Adipose tissue (tissue), 3 donors: ENCODE data around the gene LRRC51. TPM values are rescaled to one million over a fixed set of nuclear protein-coding genes. Genes with fewer than 3 reads are reported as not detected.

Experiments
- H3K27ac ChIP-seq: one replicate; pipeline ENCODE4 v1.5.1; 2013; ENCODE audit warnings: low read depth, low read length
- WGBS, 3 donors: extraction: QIAGEN DNeasy Blood & Tissue Kit; methylation state at CpG; one replicate each; pipeline ENCODE4 v1.1.7; 2013; 5-methylcytosine and 5-hydroxymethylcytosine counted together
- polyA plus RNA-seq, 3 donors: library from polyadenylated mRNA; stranded (reverse); fragments of 200-250 nt; gene quantifications; one replicate each; pipeline ENCODE4 v1.2.3, GENCODE V29; 2013
- donor health status: healthy with polysubstance abuse.
- donor health status: Bipolar disorder and iron deficiency.
- donor health status: healthy.

The LRRC51 gene
- polyA plus RNA-seq = 1 to 10 TPM; 4.3 to 6.9 (median 6.0) TPM

- no peak within 1 kb of the TSS for H3K27ac ChIP-seq
- 0 to 1% (median 1%) methylated on average over 60 of the region's 60 CpGs for WGBS, 3 donors
Measured at GRCh38 chr11:72080326-72081183, at the start of gene LRRC51, which contains the start of gene NUMA1. Gene LRRC51, plus strand, starts transcription at chr11:72080850. Its CDS starts 8,234 bp downstream, at chr11:72089084. Gene NUMA1, minus strand, starts transcription at chr11:72080542. Its CDS starts 44,599 bp downstream, at chr11:72035943.

GRCh38 chr11:72036687-72037086, 44.0 kb upstream of the LRRC51 start:
- WGBS, 3 donors = 47 to 56% (median 49%) methylated on average over 3 of the region's 3 CpGs

GRCh38 chr11:72037554-72038311, 42.9 kb upstream of the LRRC51 start:
- H3K27ac ChIP-seq = no peak overlapping the region
- WGBS, 3 donors = 32 to 55% (median 39%) methylated on average over 4 of the region's 4 CpGs

More at GRCh38 chr11:72036687-72037086, 44.0 kb upstream of the LRRC51 start:
- no peak overlapping the region for H3K27ac ChIP-seq

- 11 to 23% (median 21%) methylated on average over 2 of the region's 2 CpGs for WGBS, 3 donors
- H3K27ac ChIP-seq = no peak overlapping the region
Measured at GRCh38 chr11:72038491-72038890, 42.2 kb upstream of the LRRC51 start.

- 5 to 28% (median 24%) methylated on average over 5 of the region's 5 CpGs for WGBS, 3 donors
Measured at GRCh38 chr11:72039031-72039855, 41.4 kb upstream of the LRRC51 start.

GRCh38 chr11:72039856-72040401, 40.7 kb upstream of the LRRC51 start:
- 5 to 12% (median 5%) methylated on average over 6 of the region's 6 CpGs for WGBS, 3 donors
- H3K27ac ChIP-seq = no peak overlapping the region

More at GRCh38 chr11:72039031-72039855, 41.4 kb upstream of the LRRC51 start:
- H3K27ac ChIP-seq = no peak overlapping the region

- H3K27ac ChIP-seq = peak overlapping the region; percentile 2
- WGBS, 3 donors = 0 to 1% (median 1%) methylated on average over 21 to 23 of the region's 23 CpGs
Measured at GRCh38 chr11:72040491-72041363, 39.9 kb upstream of the LRRC51 start.

GRCh38 chr11:72041364-72042063, 39.1 kb upstream of the LRRC51 start:
- peak overlapping the region; percentile 70 for H3K27ac ChIP-seq
- 0 to 2% (median 1%) methylated on average over 23 of the region's 23 CpGs for WGBS, 3 donors

GRCh38 chr11:72042064-72042745, 38.4 kb upstream of the LRRC51 start:
- H3K27ac ChIP-seq = peak overlapping the region; percentile 70
- 7 to 20% (median 18%) methylated on average over 5 of the region's 5 CpGs for WGBS, 3 donors

- H3K27ac ChIP-seq = no peak overlapping the region
- 54 to 68% (median 57%) methylated on average over 5 of the region's 5 CpGs for WGBS, 3 donors
Measured at GRCh38 chr11:72045849-72046248, 34.8 kb upstream of the LRRC51 start.

GRCh38 chr11:72048766-72049460, 31.7 kb upstream of the LRRC51 start:
- H3K27ac ChIP-seq = no peak overlapping the region
- 39 to 84% (median 81%) methylated on average over 3 of the region's 3 CpGs for WGBS, 3 donors

GRCh38 chr11:72058416-72059034, 22.1 kb upstream of the LRRC51 start:
- 86 to 90% (median 88%) methylated on average over 3 of the region's 3 CpGs for WGBS, 3 donors
- no peak overlapping the region for H3K27ac ChIP-seq

GRCh38 chr11:72061739-72062396, 18.8 kb upstream of the LRRC51 start:
- 72 to 90% (median 75%) methylated on average over 5 of the region's 5 CpGs for WGBS, 3 donors
- no peak overlapping the region for H3K27ac ChIP-seq

GRCh38 chr11:72066855-72067254, 13.8 kb upstream of the LRRC51 start:
- H3K27ac ChIP-seq = no peak overlapping the region

GRCh38 chr11:72067266-72067665, 13.4 kb upstream of the LRRC51 start:
- H3K27ac ChIP-seq = no peak overlapping the region
